HG02938 (cell line): ENCODE results near the gene PCLAF.
"Not testable (repeated sequence)": the region's sequence is repeated elsewhere in the genome, so short reads cannot be mapped to it uniquely, and the experiment has no call there.

ENCODE experiments used
- ATAC-seq: cut with Tn5 transposase; IDR thresholded peaks from one replicate; pipeline ENCODE4 v1.9.1; 2021; ENCODE audit warnings: mild to moderate bottlenecking, moderate library complexity; ENCODE audit not compliant: unreplicated experiment

The PCLAF gene

DNA sequence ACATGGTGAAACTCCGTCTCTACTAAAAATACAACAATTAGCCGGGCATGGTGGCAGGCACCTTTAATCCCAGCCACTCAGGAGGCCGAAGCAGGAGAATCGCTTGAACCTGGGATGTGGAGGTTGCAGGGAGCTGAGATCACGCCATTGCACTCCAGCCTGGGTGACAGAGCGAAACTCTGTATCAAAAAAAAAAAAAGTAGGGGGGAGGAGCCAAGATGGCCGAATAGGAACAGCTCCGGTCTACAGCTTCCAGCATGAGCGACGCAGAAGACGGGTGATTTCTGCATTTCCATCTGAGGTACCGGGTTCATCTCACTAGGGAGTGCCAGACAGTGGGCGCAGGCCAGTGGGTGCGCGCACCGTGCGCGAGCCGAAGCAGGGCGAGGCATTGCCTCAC is 54.8 kb downstream of the PCLAF start:
- not testable (repeated sequence) for ATAC-seq

DNA sequence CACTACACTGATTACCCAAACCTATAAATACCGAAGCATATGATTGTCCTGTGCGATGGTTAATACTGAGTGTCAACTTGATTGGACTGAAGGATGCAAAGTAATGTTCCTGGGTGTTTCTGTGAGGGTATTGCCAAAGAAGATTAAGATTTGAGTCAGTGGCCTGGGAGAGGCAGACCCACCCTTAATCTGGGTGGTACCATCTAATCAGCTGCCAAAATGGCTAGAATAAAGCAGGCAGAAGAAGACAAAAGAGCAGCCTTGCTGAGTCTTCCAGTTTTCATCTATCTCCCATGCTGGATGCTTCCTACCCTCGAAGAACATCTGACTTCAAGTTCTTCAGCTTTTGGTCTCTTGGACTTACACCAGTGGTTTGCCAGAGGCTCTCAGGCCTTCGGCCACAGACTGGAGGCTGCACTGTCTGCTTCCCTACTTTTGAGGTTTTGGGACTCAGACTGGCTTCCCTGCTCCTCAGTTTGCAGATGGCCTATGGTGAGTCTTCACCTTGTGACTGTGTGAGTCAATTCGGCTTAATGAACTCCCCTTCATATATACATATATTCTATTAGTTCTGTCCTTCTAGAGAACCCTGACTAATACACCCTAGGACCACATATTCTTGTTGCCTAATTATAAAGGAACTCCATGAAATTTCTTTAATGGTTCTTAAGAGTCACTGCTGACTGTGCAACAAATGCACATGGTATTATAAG is 56.9 kb downstream of the PCLAF start:
- no peak for ATAC-seq

DNA sequence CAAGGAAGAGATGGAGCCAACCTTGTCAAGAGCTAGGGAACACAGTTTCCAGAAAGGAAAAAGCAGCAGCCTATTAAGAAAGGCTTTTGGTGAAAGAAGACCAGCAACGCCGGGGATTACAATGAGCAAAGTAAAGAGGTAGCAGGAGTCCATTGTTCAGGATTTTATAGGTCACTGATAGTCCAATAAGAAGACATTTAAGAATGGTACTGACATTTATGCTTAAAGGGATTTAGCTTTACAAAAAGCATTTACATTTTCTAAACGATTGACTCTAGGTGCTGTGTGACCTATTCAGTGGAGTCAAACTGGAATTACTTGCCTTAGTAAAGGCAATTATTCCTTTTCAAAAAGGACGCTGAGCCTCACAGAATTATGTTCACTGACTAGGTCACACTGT is 66.0 kb downstream of the PCLAF start:
- no peak for ATAC-seq

DNA sequence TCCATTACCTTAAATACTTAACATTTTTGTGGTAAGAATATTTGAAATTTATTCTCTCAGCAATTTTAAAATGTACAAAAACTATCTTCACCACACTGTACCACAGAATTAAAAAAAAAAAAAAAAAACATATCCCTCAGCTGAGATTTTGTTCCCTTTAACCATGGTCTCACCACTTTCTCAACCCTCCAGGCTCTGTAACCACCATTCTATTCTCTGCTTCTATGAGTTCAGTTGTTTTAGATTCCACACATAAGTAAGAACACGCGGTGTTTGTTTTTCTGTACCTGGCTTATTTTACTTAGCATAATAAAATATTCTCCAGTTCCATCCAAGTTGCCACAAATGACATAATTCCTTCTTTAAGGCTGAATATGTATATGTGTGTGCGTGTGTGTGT is 66.8 kb downstream of the PCLAF start:
- no peak for ATAC-seq
